Measurements from ENCODE around the gene LBX2.

The LBX2 gene, protein sequence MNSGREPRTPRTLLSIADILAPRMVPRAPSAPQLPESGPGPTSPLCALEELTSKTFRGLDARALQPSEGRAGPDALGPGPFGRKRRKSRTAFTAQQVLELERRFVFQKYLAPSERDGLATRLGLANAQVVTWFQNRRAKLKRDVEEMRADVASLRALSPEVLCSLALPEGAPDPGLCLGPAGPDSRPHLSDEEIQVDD

DNA sequence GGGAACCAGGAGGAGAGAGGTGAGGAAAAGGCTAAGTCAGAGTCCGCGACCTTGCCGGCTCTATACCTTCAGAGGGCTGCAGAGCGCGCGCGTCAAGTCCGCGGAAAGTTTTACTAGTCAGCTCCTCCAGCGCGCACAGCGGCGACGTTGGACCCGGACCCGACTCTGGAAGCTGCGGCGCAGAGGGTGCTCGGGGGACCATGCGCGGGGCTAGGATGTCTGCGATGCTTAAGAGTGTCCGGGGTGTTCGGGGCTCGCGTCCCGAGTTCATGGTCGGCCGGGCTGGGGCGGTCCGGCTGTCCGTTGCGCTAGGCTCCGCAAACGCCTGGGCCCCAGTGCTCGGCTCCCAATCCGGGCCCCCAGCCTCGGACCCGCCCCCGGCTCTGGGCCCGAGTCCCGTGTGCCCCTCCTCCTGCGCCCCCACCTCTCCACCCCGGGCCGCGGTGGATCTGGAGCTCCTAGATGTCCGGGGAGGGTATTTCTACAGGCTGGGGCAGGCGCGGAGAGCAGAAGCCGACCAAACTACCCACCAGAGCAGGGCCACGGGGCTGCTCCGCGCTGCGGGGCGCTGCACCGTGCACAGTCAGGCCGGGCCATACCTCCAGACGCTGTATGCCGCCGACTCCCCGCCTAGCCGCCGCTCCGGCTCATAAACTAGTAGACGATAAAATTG lies at the start of gene LBX2:
Gene LBX2 (minus strand): TSS at position 337 of the 673 bp plus-strand sequence. CDS start 66 bp downstream, at position 271.
- DNase-seq = peak in 1 of 2 experiments; percentile 63

DNA sequence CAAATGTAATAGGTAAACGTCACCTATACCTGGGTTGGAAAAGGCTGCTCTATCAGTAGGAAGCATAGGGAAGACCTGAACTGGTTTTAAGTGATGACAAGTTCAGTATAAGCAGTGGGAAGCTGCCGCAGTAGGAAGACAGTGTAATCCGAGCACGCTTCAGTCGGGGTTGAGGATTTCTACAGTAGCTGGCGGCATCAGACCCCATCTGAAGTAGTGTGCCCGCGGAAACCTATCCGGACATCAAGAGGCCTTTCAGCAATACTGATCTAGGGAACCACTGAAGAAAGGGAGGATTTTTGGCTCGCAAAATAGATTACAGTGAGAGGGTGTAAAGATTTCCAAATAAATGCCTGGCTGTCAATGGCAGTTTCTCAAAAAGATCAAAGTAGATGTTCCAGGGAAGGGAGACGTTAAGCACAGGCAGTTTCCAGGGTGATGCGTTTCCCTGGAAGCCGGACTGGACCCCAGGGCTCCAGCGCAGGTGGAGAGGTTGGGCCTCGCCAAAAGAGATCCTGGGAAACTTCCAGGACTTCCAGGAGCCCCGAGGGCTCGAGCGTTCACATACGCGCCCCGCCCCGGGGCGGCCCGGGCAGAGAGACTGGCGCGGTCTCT lies 49.0 kb upstream of the LBX2 start:
- no peak for DNase-seq

DNA sequence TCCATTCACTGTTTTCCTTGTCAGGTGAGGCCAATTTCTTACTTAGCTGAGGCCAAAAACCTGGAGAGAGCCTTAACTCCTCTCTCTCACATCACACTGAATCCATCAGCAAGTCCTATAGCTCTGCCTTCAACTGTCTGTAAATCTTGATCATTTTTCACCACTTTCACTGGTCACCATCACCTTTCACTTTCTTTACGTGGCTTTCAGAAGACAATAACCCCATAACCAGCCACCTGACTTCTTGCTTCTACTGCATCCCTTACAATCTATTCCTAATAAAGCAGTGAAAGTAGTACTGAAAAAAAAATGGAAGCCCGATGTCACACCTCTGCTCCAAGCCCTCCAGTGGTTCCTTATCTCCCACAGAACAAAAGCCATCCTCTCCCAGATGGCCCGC lies 46.6 kb upstream of the LBX2 start:
- DNase-seq = no peak

DNA sequence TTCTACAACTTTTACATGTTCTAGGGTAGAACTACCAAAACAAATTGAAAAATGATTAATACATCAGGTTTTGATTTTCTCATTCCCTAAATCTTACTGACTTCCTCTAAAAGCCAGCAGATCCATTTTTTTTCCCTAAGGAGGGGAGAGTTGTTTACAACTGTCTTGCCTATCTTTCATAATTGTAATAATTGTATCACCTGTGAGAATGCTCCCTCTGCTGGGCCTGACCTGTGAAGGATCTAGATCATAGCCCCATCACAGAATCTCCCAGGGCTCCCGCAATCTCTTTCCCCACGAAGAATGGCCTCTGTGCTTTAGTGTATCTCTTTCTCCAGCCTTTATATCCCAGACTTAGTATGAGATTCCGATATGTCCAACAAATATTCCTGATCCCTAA lies 45.2 kb upstream of the LBX2 start:
- no peak for DNase-seq

DNA sequence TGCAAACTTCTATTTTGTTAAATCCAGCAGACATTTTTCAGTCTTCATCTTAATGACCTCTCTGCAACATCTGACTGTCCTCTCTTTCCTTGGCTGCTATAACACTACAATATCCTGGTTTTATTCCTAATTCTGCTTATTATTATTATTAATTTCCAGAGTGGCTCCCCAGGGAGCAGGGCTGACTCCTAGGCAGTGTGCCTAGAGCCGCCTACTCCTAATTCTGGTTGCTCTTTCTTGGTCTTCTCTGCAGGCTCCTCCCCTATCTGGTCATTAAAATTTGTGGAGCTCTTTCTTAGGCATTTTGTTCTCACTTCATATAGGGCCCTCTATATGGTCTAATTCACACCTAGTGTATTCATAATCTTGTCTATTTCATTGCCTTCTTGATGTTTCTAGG lies 43.6 kb upstream of the LBX2 start:
- no peak for DNase-seq

DNA sequence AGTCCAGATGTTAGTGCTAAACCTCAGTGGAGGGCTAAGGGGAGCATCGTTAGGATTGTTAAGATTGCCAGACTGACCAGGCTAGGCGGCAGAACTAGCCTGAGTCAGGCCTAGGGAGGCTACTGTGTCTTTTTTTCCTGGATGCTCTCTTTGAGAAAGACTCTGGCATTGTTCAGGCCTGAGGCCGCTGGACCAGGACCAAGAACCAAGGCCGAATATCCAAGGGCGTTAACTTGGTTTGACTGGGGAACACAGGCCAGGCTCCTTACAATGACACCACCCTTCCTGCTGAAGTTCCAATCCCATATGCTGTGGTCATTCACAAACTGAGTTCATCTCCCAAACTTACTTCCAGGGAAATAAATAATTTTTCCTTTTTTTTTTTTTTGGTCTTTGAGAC lies 40.9 kb upstream of the LBX2 start:
- DNase-seq = no peak

DNA sequence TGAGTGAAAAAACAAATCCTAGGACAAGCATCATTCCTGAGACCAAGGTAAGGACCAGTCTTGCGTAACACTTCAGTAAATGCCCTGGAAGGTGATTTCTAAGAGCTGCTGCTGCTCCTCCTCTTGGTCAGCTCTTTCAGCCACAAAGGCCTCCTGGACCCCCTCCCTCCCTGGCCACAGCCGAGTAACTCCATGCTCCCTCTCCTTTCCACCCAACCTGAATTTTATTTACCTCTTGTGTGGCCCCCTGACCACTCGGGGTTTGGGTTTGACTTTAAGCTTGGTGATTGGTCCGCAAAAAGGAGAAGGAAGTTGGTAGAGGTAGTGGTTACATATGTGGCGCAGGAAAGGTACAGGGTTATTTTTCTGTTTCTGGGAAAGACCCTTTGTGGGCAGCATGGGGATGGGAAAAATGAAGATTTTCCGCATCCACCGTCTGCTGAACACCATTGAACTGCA lies 39.5 kb upstream of the LBX2 start:
- DNase-seq = no peak

DNA sequence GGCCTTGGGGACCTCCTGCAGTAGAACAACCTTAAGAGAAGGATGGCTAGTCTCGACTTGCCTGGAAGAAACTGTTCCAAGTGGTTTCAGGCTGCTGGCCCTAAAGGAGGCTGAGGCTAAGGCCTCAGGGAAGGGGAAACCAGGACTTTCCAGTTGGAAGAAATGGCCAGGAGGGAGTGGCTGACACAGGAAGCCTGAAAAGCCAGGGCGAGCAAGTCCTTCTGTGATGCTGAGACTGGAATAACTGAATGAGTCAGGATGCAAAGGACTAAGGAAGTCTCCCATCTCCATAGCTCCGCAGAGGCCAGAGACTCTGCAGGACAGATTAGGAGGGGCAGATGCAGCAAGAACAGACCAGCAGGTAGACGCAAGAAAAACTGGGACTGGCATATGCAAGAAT lies 37.7 kb upstream of the LBX2 start:
- DNase-seq = no peak

DNA sequence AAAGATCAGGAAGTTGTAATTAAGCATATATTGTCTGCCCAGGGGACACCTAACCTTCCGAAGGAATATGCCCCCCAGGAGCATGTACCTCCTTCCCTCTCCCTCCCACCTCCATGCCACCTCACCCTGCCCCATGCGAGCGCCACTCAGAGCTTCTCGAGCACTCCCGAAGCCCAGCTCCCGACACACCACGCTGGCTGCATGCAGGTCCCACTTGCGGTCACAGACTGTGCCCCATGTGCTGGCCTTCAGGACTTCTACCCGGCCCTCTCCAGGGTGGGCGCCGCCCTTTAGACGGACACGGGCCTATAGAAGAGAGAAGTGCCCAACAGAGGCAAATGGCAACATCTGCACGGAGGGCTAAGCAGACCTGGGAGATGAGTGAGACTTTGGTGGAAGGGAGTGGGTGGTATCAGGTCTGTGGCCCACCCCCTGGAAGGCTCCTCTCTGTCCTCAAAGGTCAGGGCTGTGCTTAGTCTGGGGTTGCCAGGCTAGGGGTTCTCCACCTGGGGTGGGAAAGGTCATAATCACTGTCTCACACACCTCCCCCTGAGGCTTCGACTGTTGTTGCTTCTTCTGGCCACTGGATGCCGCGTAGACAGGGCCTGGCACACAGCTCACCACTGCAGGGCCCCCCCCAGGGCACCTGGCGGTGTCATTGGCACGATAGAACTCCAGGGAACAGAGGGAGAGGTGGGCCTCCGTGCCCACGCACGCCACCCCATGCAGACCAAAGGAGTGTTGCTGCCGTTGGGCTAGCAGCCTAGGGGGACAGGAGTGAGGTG lies 37.0 kb upstream of the LBX2 start:
- DNase-seq = no peak

DNA sequence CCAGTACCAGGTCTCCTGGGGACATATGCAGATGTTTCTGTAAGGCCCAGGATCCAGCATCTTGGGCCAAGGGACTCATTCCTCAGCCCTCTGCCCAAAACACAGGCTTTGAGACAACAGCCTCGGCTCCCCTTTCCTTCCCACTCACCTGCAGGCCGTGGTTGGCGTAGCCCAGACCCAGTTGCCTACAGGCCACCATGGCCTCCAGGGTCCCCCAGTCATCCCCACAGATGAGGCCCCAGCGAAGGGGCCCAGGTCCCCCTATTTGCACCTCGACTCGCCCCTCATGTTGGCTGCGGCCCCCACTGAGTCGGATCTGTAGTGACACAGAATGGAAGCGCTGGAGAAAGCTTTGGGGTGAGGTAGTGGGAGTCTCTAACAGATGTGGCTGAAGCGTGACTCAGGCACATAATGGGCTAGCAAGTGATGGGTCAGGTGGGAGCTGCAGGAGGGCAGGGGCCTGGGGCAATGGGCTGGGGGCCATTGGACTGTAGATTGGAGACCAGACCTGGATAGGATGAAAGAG lies 36.1 kb upstream of the LBX2 start:
- DNase-seq = no peak

DNA sequence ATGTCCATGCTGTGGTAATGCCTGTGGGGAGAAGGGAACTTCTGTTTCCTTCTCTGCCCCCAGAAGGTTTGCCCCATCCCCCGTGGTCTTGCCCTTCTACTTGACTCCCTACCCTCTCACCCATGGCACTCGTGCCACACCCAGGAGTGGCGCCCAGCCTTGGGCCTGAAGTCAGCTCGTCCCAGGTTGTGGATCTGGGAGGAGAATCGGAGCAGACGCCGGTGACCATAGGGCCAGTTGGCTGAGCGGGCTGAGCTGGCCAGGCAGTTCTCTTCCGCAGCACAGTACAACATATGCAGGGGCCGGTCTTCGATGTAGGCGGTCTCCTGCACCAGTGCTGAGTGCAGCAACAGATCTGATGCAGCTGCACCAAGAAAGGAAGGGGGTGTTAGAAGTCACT lies 35.0 kb upstream of the LBX2 start:
- no peak for DNase-seq

DNA sequence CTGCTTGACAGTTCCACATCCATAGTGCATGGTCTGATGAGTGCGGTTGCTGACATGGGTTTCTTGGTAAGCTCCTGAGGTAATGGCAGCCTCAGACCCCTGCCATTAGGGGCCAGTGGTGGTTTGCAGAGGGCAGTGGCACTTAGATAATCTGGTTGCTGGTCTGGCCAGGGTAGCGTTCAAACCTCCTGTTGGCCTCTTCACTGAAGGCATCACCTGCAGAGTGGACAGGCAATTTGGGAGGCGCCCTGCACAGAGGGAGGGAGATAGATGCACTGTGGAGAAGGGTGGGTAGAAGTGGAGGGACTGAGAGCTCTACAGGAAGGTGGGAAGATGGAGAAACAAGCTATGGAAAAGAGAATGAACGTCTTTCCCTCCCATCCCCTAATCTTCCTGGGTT lies 34.1 kb upstream of the LBX2 start:
- DNase-seq = no peak

DNA sequence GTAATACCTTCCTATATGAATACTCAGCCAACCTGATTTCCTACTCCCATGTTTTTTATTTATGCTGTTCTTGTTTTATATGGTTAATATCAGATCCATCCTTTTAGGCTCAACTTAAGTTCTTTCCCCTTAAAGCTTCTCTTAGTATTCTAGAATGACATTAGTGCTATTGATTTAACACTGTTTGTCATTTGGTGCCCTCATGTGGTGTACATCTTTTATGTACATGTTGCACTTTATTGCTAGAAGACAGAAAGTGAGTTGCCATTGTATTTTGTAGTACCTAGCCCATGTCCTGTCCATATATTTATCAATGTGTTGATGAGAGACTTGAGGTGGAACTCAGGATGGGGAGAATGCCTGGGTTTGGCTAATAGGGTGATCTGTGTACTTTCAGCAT lies 32.8 kb upstream of the LBX2 start:
- DNase-seq = no peak

DNA sequence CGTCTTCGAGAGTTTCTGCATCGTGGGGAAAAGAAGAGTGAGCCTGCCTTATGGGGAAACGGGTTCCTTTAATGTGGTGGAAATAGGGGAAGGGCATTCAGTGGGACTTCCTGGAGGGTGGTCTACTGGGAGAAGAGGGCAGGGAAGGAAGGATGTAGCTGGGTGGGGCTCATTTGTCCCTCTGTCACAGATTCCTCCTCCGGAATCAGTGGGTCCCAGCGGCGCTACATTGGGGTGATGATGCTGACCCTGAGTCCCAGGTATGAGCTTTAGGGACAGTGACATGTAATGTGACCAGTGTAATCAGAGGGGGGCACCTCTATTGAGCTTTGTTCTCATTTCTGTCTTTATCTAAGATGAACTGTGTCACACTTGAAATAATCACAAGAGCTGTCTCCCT lies 32.3 kb upstream of the LBX2 start:
- DNase-seq = no peak

DNA sequence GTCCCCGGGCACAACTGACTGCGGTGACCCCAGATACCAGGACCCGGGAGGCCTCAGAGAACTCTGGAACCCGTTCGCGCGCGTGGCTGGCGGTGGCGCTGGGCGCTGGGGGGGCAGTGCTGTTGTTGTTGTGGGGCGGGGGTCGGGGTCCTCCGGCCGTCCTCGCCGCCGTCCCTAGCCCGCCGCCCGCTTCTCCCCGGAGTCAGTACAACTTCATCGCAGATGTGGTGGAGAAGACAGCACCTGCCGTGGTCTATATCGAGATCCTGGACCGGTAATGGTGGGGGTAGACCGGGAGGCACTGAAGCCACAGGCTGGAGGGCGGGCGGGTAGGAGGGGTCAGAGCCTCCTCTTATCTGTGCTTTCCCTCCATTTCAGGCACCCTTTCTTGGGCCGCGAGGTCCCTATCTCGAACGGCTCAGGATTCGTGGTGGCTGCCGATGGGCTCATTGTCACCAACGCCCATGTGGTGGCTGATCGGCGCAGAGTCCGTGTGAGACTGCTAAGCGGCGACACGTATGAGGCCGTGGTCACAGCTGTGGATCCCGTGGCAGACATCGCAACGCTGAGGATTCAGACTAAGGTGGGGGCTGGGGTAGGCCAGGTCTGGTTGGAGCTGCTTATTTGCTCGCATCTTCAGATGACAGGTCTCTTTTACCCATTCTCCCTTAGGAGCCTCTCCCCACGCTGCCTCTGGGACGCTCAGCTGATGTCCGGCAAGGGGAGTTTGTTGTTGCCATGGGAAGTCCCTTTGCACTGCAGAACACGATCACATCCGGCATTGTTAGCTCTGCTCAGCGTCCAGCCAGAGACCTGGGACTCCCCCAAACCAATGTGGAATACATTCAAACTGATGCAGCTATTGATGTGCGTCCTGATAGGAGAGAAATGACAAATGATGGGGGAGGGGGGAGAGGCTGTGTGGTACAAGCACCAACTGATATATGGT lies 31.1 kb upstream of the LBX2 start:
- peak; percentile 67 to 68 for DNase-seq

DNA sequence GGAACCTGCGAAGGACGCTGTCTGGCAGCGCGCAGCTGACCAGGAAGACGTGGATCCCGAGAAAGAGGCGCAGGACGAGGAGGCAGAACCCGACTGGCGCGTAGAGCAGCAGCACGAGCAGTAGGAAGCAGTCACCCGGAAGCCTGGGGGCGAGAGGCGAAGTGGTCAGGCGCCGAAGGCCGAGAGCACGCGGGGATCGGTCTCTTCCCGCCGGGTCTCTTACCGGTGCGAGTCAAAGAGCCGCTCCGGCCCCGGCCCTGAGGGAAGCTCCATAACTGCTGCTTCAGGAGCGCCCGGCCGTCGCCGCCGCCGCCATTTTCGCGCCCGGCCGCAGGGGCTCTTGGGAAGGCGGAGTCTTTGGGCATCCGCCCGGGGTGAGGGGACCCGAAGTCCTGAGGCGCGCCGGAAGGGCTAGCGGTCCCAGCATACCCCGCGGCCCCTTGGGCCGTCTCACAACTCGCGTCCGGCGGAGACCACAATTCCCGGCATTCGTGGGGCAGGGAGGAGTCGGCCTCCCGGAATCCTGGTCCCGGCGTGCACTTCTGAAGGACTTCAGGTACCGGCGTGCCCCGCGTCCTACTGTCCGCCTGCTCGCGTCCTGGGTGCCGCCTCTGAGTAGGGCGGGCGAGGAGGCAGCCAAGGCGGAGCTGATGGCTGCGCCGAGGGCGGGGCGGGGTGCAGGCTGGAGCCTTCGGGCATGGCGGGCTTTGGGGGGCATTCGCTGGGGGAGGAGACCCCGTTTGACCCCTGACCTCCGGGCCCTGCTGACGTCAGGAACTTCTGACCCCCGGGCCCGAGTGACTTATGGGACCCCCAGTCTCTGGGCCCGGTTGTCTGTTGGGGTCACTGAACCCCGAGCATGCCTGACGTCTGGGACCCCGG lies 30.2 kb upstream of the LBX2 start, which contains the start of the genes AUP1 and HTRA2:
Gene AUP1 (minus strand): TSS at position 350 of the 882 bp plus-strand sequence. CDS start 77 bp downstream, at position 273.
Gene HTRA2 (plus strand): TSS at position 577 of the 882 bp plus-strand sequence. CDS start 74 bp downstream, at position 651.
- peak; percentile 96 for DNase-seq

DNA sequence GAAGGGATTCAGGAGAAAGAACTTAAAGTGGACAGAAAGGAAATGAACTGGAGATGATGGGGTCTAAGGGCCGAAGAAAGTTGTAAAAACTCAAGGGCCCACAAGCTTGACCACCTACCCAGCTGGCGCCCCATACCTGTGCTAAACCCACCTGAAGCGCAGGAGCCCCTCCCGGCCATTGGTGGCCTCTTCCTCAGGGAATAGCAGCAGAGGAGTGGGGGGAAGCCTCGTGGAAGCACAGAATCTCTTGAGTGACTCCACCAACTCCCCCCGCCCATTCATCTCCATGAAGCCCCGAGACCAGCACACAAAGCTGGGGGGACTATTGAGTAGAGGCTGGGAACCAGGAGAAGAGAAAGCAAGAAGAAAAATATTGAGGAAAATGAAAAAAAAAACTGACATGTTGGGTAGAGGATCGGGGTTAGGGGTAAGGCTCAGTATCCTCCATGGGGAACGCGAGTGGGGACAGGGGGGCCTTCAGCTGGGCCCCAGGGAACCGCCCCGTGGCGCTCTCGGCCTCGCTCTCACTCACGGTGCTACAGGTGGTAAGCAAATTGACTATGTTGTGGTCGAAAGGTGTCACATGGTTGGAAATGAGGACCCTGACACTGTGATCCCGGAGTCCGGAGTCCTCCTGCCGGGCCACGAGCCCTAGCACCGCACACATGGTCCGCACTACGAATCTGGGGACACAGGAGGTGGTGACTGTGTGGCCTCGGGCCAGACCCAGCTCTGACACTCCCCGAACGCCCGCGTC lies 29.4 kb upstream of the LBX2 start:
- DNase-seq = no peak

DNA sequence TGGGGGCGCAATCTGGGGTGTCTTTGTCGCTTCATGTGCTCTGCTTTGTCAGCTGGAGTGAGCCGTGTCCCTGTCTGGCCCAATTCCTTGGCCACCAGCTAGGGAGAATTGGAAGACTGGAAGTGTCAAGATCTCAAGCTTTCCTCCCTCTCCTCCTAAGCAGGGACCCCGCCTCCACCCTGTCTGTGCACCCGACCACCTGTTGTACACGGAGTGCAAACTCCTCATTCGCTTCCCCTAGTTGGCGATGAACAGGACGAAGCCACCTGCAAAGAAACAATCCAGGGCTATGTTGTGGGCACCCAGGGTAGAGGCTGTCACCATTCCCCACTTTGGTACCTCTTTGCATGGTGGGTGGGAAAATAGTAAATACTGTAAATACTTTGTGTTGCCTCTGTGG lies 28.3 kb upstream of the LBX2 start:
- DNase-seq = no peak

DNA sequence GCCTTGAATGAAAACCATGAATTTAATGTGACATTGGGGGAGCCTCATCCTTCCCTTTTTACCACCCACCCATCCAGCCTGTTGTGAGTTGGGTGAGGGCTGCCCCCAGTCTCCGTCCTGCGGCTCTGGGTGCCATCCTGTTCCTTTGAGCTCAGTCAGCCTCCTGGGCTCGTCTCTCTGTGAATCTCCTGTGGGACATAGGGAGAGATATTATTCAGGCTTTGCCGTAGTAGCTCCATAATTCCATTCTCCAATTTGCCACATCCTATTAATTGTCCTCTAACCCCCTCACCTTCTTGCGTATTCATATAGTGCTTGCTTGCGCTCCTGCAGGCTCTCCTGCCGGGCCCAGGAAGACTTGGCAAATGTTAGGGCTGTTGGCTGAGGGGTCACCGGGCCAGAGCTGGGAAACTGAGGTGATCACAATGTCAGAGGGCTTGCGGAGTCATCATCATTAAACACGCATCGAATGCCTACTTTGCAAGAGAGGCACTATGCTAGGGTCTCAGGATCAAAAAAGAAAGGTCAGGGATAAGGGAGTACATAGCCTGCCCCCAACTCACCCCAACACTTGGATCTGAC lies 27.3 kb upstream of the LBX2 start:
- DNase-seq = no peak

Measured in activated T-cell treated with anti-CD3 and anti-CD28 coated beads, Interleukin-2, amount 50 U/mL, for 48 hours (primary cell).